ENCODE results near the gene DMRT1.

DNA sequence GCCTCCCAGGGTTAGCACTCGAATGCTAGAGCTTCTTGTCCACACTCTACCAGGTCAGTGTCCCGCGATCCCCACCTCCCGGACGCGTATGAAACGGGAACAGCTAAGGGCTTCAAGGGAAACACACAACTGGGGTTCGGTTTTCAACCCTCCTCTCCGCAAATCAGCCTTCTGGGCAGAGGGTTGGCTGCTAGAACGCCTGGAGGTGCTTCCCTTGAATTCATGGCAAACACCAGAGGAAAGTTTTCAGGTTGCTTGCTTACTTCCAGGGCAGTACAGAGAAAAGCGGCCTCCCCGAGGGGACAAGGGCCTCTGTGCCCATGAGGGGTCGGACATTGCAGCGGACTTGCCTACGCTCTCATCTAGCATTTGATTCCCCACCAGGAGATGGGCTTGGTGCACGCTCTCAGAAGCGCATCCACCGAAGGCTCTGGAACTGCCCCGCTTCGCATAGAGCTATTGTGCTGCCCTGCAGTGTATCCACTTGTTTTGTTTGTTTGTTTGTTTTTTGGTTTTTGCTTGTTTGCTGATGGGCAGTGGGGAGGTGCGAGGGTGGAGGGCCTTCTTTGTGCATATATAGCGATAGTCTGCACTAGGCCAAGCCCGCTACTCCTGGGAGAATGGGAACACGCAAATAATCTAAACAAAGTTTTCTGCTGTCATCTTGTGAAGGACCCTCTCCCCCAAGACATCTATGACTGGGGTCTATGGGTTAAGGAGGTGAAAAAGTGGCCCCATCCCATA is 133.7 kb downstream of the DMRT1 start:
- TF ChIP-seq, protein P1, sequence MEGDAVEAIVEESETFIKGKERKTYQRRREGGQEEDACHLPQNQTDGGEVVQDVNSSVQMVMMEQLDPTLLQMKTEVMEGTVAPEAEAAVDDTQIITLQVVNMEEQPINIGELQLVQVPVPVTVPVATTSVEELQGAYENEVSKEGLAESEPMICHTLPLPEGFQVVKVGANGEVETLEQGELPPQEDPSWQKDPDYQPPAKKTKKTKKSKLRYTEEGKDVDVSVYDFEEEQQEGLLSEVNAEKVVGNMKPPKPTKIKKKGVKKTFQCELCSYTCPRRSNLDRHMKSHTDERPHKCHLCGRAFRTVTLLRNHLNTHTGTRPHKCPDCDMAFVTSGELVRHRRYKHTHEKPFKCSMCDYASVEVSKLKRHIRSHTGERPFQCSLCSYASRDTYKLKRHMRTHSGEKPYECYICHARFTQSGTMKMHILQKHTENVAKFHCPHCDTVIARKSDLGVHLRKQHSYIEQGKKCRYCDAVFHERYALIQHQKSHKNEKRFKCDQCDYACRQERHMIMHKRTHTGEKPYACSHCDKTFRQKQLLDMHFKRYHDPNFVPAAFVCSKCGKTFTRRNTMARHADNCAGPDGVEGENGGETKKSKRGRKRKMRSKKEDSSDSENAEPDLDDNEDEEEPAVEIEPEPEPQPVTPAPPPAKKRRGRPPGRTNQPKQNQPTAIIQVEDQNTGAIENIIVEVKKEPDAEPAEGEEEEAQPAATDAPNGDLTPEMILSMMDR (IDR thresholded peaks at IDR 0.05), result no peak
- TF ChIP-seq POLR2A (IDR thresholded peaks at IDR 0.05) (no peak), EP300 (IDR thresholded peaks at IDR 0.05) (no peak)
